ENCODE measurements around the gene SLC45A1.

Gene SLC45A1

GRCh38 chr1:8312235-8313218 lies 5.4 kb upstream of the SLC45A1 start:
- DNase-seq, result no peak

- no peak for DNase-seq
Measured at GRCh38 chr1:8313231-8313630, 4.7 kb upstream of the SLC45A1 start.

GRCh38 chr1:8314346-8315280 lies 3.3 kb upstream of the SLC45A1 start:
- DNase-seq, result peak; percentile 23

- no peak for DNase-seq
Measured at GRCh38 chr1:8315573-8316475, 2.1 kb upstream of the SLC45A1 start.

- DNase-seq, result no peak
Measured at GRCh38 chr1:8318436-8318835, 522 bp downstream of the SLC45A1 start.

- no peak for DNase-seq
Measured at GRCh38 chr1:8321612-8322011, 3.7 kb downstream of the SLC45A1 start.

- DNase-seq, result no peak
Measured at GRCh38 chr1:8323706-8324105, 5.8 kb downstream of the SLC45A1 start.

- DNase-seq, result no peak
Measured at GRCh38 chr1:8324176-8324810, 6.4 kb downstream of the SLC45A1 start.

GRCh38 chr1:8325771-8326170 lies 7.9 kb downstream of the SLC45A1 start:
- DNase-seq, result no peak

GRCh38 chr1:8326265-8326664 lies 8.4 kb downstream of the SLC45A1 start:
- no peak for DNase-seq

- no peak for DNase-seq
Measured at GRCh38 chr1:8328271-8328670, 10.4 kb downstream of the SLC45A1 start.

- no peak for DNase-seq
Measured at GRCh38 chr1:8329439-8329838, 11.5 kb downstream of the SLC45A1 start.

- DNase-seq, result no peak
Measured at GRCh38 chr1:8329858-8330257, 11.9 kb downstream of the SLC45A1 start.

- no peak for DNase-seq
Measured at GRCh38 chr1:8330271-8331125, 12.6 kb downstream of the SLC45A1 start.

GRCh38 chr1:8332806-8333205 lies 14.9 kb downstream of the SLC45A1 start:
- no peak for DNase-seq

GRCh38 chr1:8333246-8333987 lies 15.5 kb downstream of the SLC45A1 start:
- no peak for DNase-seq

GRCh38 chr1:8334106-8334851 lies 16.4 kb downstream of the SLC45A1 start:
- DNase-seq, result no peak

- DNase-seq, result no peak
Measured at GRCh38 chr1:8335246-8335645, 17.3 kb downstream of the SLC45A1 start.

- no peak for DNase-seq
Measured at GRCh38 chr1:8337776-8338525, 20.0 kb downstream of the SLC45A1 start.
